Measurements from ENCODE around the gene ARHGDIG. TPM values are rescaled to one million over a fixed set of nuclear protein-coding genes. Genes with fewer than 3 reads are reported as not detected.
A peak's percentile ranks its signal among the peaks of the same experiment; 100 is the strongest.

ARHGDIG gene
- total RNA-seq, 2 experiments from 2014 or later, result not detected

- H3K27ac Mint-ChIP-seq, result no peak overlapping the region
- CTCF ChIA-PET, result no interaction called here
- TF ChIP-seq, protein P1, sequence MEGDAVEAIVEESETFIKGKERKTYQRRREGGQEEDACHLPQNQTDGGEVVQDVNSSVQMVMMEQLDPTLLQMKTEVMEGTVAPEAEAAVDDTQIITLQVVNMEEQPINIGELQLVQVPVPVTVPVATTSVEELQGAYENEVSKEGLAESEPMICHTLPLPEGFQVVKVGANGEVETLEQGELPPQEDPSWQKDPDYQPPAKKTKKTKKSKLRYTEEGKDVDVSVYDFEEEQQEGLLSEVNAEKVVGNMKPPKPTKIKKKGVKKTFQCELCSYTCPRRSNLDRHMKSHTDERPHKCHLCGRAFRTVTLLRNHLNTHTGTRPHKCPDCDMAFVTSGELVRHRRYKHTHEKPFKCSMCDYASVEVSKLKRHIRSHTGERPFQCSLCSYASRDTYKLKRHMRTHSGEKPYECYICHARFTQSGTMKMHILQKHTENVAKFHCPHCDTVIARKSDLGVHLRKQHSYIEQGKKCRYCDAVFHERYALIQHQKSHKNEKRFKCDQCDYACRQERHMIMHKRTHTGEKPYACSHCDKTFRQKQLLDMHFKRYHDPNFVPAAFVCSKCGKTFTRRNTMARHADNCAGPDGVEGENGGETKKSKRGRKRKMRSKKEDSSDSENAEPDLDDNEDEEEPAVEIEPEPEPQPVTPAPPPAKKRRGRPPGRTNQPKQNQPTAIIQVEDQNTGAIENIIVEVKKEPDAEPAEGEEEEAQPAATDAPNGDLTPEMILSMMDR (IDR thresholded peaks at IDR 0.05), result no peak
- ATAC-seq, result no peak
- peaks cover 12% of the 10 kb centered on the region for H3K36me3 Mint-ChIP-seq (ENCODE audit: low read depth)
- peaks cover 25% of the 10 kb centered on the region for H3K4me1 Mint-ChIP-seq (ENCODE audit: low read depth)
- POLR2A ChIA-PET, result interaction anchor here (0.8 to 1.1 kb wide), 2 partner anchors 11 to 82 kb away, joined by 3 read pairs; no protein-coding TSS in a partner anchor
- H3K27me3 Mint-ChIP-seq, result no peaks in the 10 kb centered on the region
- no peak overlapping the region for H3K4me3 Mint-ChIP-seq
- intact Hi-C loops (cut with micrococcal nuclease), result no loop called here
- H3K9me3 Mint-ChIP-seq, result no peaks in the 10 kb centered on the region
- no peak for DNase-seq
Measured at GRCh38 chr16:316741-317464, 36.5 kb downstream of the ARHGDIG start.

GRCh38 chr16:317583-317982, 37.2 kb downstream of the ARHGDIG start:
- DNase-seq, result no peak
- H3K4me3 Mint-ChIP-seq, result no peak overlapping the region
- peaks cover 27% of the 10 kb centered on the region for H3K4me1 Mint-ChIP-seq (ENCODE audit: low read depth)
- intact Hi-C loops (cut with micrococcal nuclease), result no loop called here
- ChIA-PET POLR2A (interaction anchor here (0.8 to 1.1 kb wide), 2 partner anchors 12 to 82 kb away, joined by 3 read pairs; no protein-coding TSS in a partner anchor), CTCF (no interaction called here)
- no peaks in the 10 kb centered on the region for H3K27me3 Mint-ChIP-seq
- TF ChIP-seq, protein P1 (IDR thresholded peaks at IDR 0.05), result no peak
- H3K36me3 Mint-ChIP-seq (ENCODE audit: low read depth), result peaks cover 10% of the 10 kb centered on the region
- H3K9me3 Mint-ChIP-seq, result no peaks in the 10 kb centered on the region
- ATAC-seq, result no peak
- no peak overlapping the region for H3K27ac Mint-ChIP-seq

DNA sequence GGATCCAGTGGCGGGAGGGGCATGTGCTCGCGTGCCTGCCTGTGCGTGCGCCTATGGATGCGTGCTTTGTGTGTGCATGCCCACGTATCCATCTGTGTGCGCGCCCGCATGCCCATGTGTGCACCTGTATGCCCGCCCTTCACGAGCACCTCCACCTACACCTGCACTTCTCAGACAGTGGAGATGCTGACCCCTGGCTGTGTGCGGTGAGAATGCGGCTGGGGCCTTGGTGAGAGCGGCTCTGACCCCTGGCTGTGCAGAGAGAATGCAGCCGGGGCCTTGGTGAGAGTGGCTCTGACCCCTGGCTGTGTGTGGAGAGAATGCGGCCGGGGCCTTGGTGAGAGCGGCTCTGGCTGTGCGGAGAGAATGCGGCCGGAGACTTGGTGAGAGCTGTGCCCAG, 38.2 kb downstream of the ARHGDIG start:
- peaks cover 29% of the 10 kb centered on the region for H3K4me1 Mint-ChIP-seq (ENCODE audit: low read depth)
- peak; percentile 51 for ATAC-seq
- TF ChIP-seq, protein P1 (IDR thresholded peaks at IDR 0.05), result peak; percentile 20
- H3K9me3 Mint-ChIP-seq, result no peaks in the 10 kb centered on the region
- ChIA-PET CTCF (interaction anchor here (1.5 kb wide), 1 partner anchor 24 kb away, joined by 4 read pairs; no protein-coding TSS in a partner anchor), POLR2A (no interaction called here)
- peak; percentile 31 for DNase-seq
- H3K4me3 Mint-ChIP-seq, result no peak overlapping the region
- H3K27me3 Mint-ChIP-seq, result no peaks in the 10 kb centered on the region
- H3K27ac Mint-ChIP-seq, result no peak overlapping the region
- peaks cover 10% of the 10 kb centered on the region for H3K36me3 Mint-ChIP-seq (ENCODE audit: low read depth)
- intact Hi-C loops (cut with micrococcal nuclease), result no loop called here

DNA sequence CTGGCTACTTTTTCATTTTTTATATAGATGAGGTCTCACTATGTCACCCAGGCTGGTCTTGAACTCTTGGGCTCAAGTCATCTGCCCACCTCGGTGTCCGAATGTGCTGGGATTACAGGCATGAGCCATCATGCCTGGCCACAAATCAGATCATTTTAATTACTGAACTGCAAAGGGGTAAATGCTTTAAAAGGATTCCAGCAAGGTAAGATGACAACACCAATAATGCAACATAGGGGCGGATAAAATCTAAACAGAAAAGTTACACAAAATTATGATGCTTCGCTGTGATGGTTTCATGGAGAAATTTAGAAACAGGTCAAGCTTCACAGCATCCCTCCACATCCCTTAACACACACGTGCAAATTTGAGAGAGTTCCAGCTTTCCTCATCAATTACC, 39.8 kb downstream of the ARHGDIG start:
- peak overlapping the region; percentile 4 for H3K27ac Mint-ChIP-seq
- H3K9me3 Mint-ChIP-seq, result no peaks in the 10 kb centered on the region
- no peaks in the 10 kb centered on the region for H3K27me3 Mint-ChIP-seq
- no peak for DNase-seq
- no peak for ATAC-seq
- peaks cover 42% of the 10 kb centered on the region for H3K4me1 Mint-ChIP-seq (ENCODE audit: low read depth)
- intact Hi-C loops (cut with micrococcal nuclease), result loop anchor here (5.0 kb wide), 1 partner anchor 83 kb away; no protein-coding TSS in a partner anchor
- H3K36me3 Mint-ChIP-seq (ENCODE audit: low read depth), result peaks cover 9% of the 10 kb centered on the region
- TF ChIP-seq, protein P1 (IDR thresholded peaks at IDR 0.05), result no peak
- ChIA-PET CTCF (interaction anchor here (0.9 kb wide), 1 partner anchor 213 kb away, joined by 3 read pairs; no protein-coding TSS in a partner anchor), POLR2A (no interaction called here)
- no peak overlapping the region for H3K4me3 Mint-ChIP-seq

DNA sequence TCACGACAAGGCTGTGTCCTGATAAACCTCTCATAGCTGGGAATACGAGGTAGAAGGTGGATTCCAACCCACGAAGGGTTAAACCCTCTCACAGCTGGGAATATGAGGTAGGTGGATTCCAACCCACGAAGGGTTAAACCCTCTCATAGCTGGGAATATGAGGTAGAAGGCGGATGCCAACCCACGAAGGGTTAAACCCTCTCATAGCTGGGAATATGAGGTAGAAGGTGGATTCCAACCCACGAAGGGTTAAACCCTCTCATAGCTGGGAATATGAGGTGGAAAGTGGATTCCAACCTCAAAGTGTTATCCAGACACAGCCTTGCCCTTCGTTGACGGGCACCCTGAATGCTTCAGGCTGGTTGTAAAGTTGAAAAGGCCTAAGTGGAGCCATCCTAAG, 41.1 kb downstream of the ARHGDIG start:
- Mint-ChIP-seq H3K4me3 (no peak overlapping the region), H3K9me3 (no peaks in the 10 kb centered on the region), H3K27me3 (no peaks in the 10 kb centered on the region), H3K27ac (no peak overlapping the region), H3K4me1 (ENCODE audit: low read depth) (peaks cover 46% of the 10 kb centered on the region), H3K36me3 (ENCODE audit: low read depth) (peaks cover 10% of the 10 kb centered on the region)
- TF ChIP-seq, protein P1 (IDR thresholded peaks at IDR 0.05), result no peak
- CTCF ChIA-PET, result interaction anchor here (0.6 to 1.4 kb wide), 5 partner anchors 12 to 225 kb away, joined by 3 to 5 read pairs (median 3); no protein-coding TSS in a partner anchor
- POLR2A ChIA-PET, result no interaction called here
- ATAC-seq (no peak), DNase-seq (no peak)
- intact Hi-C loops (cut with micrococcal nuclease), result loop anchor here (5.0 kb wide), 1 partner anchor 84 kb away; no protein-coding TSS in a partner anchor

All from activated CD8-positive, alpha-beta T cell treated with anti-CD3 and anti-CD28 coated beads for 36 hours (primary cell).